GM12801 (cell line): ENCODE measurements around the gene MARCHF3.

Experiments
- CTCF ChIP-seq: IDR thresholded peaks from one replicate; pipeline ENCODE4 v1.5.1; 2011; ENCODE audit warnings: control low read depth; ENCODE audit not compliant: insufficient read length; ENCODE audit errors: extremely low read depth

Gene MARCHF3

DNA sequence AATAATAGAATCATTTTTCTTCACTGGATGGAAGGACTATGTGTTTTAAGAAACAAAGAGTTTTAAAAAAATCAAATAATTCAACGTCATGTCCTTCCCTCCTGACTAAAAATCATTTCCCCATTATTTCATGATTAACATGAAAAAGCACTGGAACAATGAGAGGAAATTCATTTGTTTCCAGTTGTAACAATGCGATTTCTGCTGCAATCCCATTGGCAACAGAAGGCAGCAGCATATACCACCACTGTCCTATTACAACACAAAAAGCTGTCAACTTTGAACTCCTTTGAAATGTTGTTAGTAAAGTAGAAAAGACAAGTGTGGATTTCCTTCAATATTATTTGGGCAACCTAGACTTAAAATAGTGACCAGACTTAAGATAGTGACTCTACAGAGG lies 39.9 kb upstream of the MARCHF3 start:
- no peak for TF ChIP-seq CTCF

DNA sequence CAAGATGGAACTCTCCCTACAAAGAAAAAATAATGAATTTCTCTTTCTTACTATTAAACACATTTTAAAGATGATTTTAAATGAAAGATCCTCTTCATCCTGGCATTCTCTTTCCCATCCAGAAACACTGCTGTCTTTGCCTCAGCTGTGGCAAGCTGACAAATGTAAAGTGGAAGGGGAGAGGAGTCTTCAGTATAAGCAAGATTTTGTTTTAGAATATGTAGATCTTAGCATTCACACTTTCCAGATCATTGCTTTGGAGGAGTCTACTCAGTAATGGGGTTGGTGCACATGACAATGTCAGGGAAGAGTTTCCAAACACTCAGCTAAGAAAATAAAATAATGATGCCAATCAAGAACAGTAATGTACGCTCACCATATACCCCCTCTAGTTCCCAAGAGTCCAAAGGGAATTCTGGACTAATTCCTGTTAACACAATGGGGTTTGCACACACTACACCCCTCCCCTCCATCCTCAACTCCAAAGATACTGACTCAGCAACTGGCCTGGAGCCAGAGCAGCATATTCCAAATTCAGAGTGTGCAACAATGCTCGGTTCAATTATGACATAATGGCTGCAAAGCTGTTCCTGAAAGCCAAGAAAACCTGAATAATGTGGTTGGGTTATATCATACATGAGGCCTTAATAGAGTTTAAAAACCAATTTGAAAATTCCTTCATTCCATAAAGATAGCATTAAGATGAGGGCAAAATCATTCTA lies 38.3 kb upstream of the MARCHF3 start:
- TF ChIP-seq CTCF = no peak

GRCh38 chr5:127066721-127067120 lies 36.4 kb upstream of the MARCHF3 start:
- no peak for TF ChIP-seq CTCF

GRCh38 chr5:127064253-127064840 lies 34.0 kb upstream of the MARCHF3 start:
- TF ChIP-seq CTCF = no peak

GRCh38 chr5:127063257-127063913 lies 33.0 kb upstream of the MARCHF3 start:
- TF ChIP-seq CTCF = no peak

DNA sequence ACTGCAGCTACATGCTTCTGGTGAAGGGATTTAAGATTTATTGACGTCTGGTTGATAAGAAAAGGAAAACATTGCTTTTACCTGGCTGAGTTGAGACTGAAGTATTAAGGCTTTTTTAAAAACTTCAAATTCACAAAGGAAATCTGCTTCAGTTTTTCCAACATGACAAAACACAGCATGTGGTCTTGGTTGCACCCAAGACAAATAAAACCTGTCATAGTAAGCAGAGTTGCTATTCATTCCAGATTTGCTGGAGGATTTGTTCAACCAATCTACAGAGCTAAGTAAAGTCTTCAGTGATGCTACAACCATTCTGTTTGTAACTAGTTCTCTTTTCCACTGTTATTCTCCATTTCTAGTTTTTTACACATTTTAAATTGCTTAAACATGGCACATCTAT lies 31.6 kb upstream of the MARCHF3 start:
- TF ChIP-seq CTCF = no peak

DNA sequence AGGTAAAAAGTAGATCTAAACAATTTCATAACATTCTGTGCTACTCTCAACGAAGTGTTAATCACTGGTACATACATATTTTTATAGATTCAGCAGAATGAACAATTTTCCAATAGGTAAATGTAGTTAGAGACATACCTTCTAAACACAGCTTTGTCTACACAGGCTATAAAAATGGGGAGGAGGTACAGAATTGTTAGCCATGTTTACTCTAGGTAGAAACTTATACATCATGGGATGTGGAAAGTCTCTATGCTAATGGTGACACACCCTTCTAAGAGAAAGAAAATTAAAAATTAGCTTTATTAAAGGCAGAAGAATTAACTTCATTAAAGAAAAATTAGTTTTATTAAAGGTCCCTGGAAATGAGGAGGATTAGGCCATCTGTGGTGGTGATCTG lies 31.2 kb upstream of the MARCHF3 start:
- TF ChIP-seq CTCF = no peak
